ENCODE data around the gene DIP2A. TPM values are rescaled to one million over a fixed set of nuclear protein-coding genes. Genes with fewer than 3 reads are reported as not detected.

DIP2A gene
- total RNA-seq, 1 experiment from 2014 or later, result 22.9 TPM

- ChIA-PET POLR2A (no interaction called here), CTCF (no interaction called here)
- DNase-seq (ENCODE audit: low read depth, low spot score), result no peak
- Histone ChIP-seq H3K27me3 (ENCODE audit: control insufficient read depth, insufficient read depth, low read length) (no peaks in the 10 kb centered on the region), H3K4me3 (ENCODE audit: low read depth in 2 of 2, low read length in 2 of 2) (no peak overlapping the region), H3K27ac (ENCODE audit: low read length) (no peak overlapping the region), H3K36me3 (ENCODE audit: control insufficient read depth, insufficient read depth, low read length) (no peaks in the 10 kb centered on the region), H3K9me3 (ENCODE audit: control insufficient read depth, insufficient read depth, low read depth, low read length) (no peaks in the 10 kb centered on the region), H3K4me1 (ENCODE audit: control insufficient read depth, insufficient read depth, low read length) (no peaks in the 10 kb centered on the region)
- TF ChIP-seq, protein P1, sequence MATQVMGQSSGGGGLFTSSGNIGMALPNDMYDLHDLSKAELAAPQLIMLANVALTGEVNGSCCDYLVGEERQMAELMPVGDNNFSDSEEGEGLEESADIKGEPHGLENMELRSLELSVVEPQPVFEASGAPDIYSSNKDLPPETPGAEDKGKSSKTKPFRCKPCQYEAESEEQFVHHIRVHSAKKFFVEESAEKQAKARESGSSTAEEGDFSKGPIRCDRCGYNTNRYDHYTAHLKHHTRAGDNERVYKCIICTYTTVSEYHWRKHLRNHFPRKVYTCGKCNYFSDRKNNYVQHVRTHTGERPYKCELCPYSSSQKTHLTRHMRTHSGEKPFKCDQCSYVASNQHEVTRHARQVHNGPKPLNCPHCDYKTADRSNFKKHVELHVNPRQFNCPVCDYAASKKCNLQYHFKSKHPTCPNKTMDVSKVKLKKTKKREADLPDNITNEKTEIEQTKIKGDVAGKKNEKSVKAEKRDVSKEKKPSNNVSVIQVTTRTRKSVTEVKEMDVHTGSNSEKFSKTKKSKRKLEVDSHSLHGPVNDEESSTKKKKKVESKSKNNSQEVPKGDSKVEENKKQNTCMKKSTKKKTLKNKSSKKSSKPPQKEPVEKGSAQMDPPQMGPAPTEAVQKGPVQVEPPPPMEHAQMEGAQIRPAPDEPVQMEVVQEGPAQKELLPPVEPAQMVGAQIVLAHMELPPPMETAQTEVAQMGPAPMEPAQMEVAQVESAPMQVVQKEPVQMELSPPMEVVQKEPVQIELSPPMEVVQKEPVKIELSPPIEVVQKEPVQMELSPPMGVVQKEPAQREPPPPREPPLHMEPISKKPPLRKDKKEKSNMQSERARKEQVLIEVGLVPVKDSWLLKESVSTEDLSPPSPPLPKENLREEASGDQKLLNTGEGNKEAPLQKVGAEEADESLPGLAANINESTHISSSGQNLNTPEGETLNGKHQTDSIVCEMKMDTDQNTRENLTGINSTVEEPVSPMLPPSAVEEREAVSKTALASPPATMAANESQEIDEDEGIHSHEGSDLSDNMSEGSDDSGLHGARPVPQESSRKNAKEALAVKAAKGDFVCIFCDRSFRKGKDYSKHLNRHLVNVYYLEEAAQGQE (IDR thresholded peaks at IDR 0.05; ENCODE audit: insufficient read depth in 1 of 2, low read depth in 2 of 2, low read length in 1 of 2), result no peak
- TF ChIP-seq SIN3A (IDR thresholded peaks at IDR 0.05; ENCODE audit: borderline replicate concordance, insufficient read depth, low read depth, low read length) (no peak), TCF7L2 (IDR thresholded peaks at IDR 0.05; ENCODE audit: low read depth, low read length) (no peak), POLR2AphosphoS5 (IDR thresholded peaks at IDR 0.05; ENCODE audit: low read depth, low read length) (no peak)
- TF ChIP-seq, protein P2, sequence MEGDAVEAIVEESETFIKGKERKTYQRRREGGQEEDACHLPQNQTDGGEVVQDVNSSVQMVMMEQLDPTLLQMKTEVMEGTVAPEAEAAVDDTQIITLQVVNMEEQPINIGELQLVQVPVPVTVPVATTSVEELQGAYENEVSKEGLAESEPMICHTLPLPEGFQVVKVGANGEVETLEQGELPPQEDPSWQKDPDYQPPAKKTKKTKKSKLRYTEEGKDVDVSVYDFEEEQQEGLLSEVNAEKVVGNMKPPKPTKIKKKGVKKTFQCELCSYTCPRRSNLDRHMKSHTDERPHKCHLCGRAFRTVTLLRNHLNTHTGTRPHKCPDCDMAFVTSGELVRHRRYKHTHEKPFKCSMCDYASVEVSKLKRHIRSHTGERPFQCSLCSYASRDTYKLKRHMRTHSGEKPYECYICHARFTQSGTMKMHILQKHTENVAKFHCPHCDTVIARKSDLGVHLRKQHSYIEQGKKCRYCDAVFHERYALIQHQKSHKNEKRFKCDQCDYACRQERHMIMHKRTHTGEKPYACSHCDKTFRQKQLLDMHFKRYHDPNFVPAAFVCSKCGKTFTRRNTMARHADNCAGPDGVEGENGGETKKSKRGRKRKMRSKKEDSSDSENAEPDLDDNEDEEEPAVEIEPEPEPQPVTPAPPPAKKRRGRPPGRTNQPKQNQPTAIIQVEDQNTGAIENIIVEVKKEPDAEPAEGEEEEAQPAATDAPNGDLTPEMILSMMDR (IDR thresholded peaks at IDR 0.05), result no peak
- no TSS peak for BruUV-seq (replicated peaks)
- no peak for ATAC-seq
- in situ Hi-C loops (cut with HindIII; ENCODE audit: low pct_unique_long_range_greater_than_20kb, low sequenced_read_pairs) (no loop called here), intact Hi-C loops (cut with micrococcal nuclease; ENCODE audit: unreplicated experiment) (no loop called here)
Observed at GRCh38 chr21:46605767-46606426, 147.2 kb downstream of the DIP2A start.

DNA sequence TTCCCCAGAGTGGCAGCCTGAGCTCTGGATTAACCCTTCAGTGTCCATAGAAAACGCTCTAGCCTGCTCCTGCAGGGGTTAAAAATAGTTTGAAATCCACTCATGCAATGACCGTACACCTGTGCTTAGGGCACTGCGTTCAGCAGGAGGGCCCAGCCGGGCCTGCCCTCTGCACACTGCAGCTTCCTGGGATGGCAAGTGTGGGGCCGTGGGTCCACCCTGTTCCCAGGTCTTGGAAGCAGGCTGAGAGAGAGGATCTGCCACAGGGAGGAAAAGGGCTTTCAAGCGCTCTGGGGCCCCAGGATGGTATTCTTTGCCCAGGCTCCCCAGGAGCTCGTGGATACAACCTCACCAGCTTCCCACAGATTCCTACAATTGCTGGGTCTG, 147.7 kb downstream of the DIP2A start:
- no peak for ATAC-seq
- no TSS peak for BruUV-seq (replicated peaks)
- H3K4me1 ChIP-seq (ENCODE audit: control insufficient read depth, insufficient read depth, low read length), result no peaks in the 10 kb centered on the region
- POLR2A ChIA-PET, result no interaction called here
- TF ChIP-seq TCF7L2 (IDR thresholded peaks at IDR 0.05; ENCODE audit: low read depth, low read length) (no peak), SIN3A (IDR thresholded peaks at IDR 0.05; ENCODE audit: borderline replicate concordance, insufficient read depth, low read depth, low read length) (no peak), POLR2AphosphoS5 (IDR thresholded peaks at IDR 0.05; ENCODE audit: low read depth, low read length) (no peak)
- TF ChIP-seq, protein P2 (IDR thresholded peaks at IDR 0.05), result no peak
- TF ChIP-seq, protein P1 (IDR thresholded peaks at IDR 0.05; ENCODE audit: insufficient read depth in 1 of 2, low read depth in 2 of 2, low read length in 1 of 2), result no peak
- intact Hi-C loops (cut with micrococcal nuclease; ENCODE audit: unreplicated experiment), result no loop called here
- no peaks in the 10 kb centered on the region for H3K9me3 ChIP-seq (ENCODE audit: control insufficient read depth, insufficient read depth, low read depth, low read length)
- H3K27me3 ChIP-seq (ENCODE audit: control insufficient read depth, insufficient read depth, low read length), result no peaks in the 10 kb centered on the region
- no peak overlapping the region for H3K27ac ChIP-seq (ENCODE audit: low read length)
- CTCF ChIA-PET, result no interaction called here
- DNase-seq (ENCODE audit: low read depth, low spot score), result no peak
- H3K4me3 ChIP-seq (ENCODE audit: low read depth in 2 of 2, low read length in 2 of 2), result no peak overlapping the region
- no peaks in the 10 kb centered on the region for H3K36me3 ChIP-seq (ENCODE audit: control insufficient read depth, insufficient read depth, low read length)
- in situ Hi-C loops (cut with HindIII; ENCODE audit: low pct_unique_long_range_greater_than_20kb, low sequenced_read_pairs), result no loop called here
